ENCODE measurements around the gene DPP9. TPM values are rescaled to one million over a fixed set of nuclear protein-coding genes. Genes with fewer than 3 reads are reported as not detected.

Gene DPP9
- total RNA-seq, 1 experiment from 2014 or later: 129 TPM

- POLR2A ChIA-PET (ENCODE audit: unreplicated experiment): no interaction called here
- BruUV-seq (replicated peaks): no TSS peak
- H3K27ac ChIP-seq (ENCODE audit: low read length): no peak overlapping the region
These were observed 36.6 kb upstream of the DPP9 start for GRCh38 chr19:4760285-4760650.

DNA sequence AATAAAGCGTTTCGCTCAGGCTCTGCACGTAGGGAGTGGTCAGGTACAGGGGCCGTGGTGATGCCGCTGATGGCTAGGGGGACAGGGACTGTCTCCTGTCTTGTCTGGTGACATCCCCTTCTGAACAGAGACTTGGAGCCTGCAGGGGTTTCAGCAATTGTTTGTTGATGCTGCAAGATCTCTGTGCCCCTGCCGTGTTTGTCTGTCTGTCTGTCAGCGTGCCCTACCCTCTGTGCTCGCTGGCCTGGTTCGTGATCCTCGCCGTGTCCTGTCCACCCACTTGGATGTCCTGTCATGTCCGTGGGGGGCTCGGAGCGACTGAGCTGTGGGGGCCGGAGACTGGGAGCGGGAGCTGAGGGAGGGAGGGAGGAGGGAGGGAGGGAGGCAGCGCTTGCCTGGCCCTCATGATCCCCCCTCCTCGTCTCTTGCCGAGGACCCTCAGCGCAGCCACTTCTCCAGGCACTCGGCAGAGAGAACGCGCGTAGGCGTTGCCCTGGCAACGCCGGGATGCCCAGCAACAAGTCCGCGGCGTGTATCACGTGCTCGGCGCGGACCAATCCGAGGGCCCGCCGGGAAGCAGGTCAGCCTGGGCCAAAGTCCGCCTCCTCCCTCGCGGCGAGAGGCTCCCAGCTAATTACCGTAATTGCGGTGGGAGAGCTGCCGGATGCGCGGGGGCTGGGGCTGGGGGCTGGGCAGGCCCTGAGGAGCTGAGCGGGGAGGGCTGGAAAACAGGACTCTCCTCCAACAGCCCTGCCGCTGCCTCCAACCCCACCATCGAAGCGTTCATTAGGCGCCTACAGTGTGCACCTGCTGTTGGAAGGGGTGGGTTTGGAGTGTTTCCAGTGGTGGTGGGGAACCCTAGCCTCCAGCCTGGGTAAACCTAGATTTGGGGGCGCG is 36.0 kb upstream of the DPP9 start:
- DNase-seq (peak; percentile 79), ATAC-seq (peak; percentile 98)
- H3K36me3 ChIP-seq (ENCODE audit: low read depth, low read length): no peaks in the 10 kb centered on the region
- BruUV-seq (replicated peaks): no TSS peak
- no peaks in the 10 kb centered on the region for H3K79me2 ChIP-seq (ENCODE audit: low read length)
- peak overlapping the region; percentile 86 for H3K4me2 ChIP-seq (ENCODE audit: low read length)
- H3K9me2 ChIP-seq (replicated peaks; ENCODE audit: low read length): no peaks in the 10 kb centered on the region
- intact Hi-C loops (cut with micrococcal nuclease): no loop called here
- H2AFZ ChIP-seq (ENCODE audit: low read length): peak overlapping the region; percentile 78
- H3K4me1 ChIP-seq (ENCODE audit: insufficient read depth, low read length): peaks cover 6% of the 10 kb centered on the region
- H3K27ac ChIP-seq (ENCODE audit: low read length): no peak overlapping the region
- H3K4me3 ChIP-seq (ENCODE audit: low read length): peak overlapping the region; percentile 57; the same call in 1 of the 2 replicates
- TF ChIP-seq EZH2phosphoT487 (IDR thresholded peaks at IDR 0.05; ENCODE audit: borderline replicate concordance, low read length): no peak
- TF ChIP-seq CTCF (conservative IDR thresholded peaks at IDR 0.05; ENCODE audit: low read depth, low read length): no peak
- H3K9me3 ChIP-seq (ENCODE audit: low read length): no peaks in the 10 kb centered on the region
- H3F3A ChIP-seq (ENCODE audit: low read length, unreplicated experiment): no peaks in the 10 kb centered on the region
- no peaks in the 10 kb centered on the region for H4K20me1 ChIP-seq (ENCODE audit: low read length)
- ChIA-PET POLR2A (ENCODE audit: unreplicated experiment) (interaction anchor here (0.6 kb wide), 1 partner anchor 32 kb away, joined by 26 read pairs; the partner anchor contains the start of gene FEM1A), CTCF (interaction anchor here (0.7 kb wide), 1 partner anchor 43 kb away, joined by 3 read pairs; no protein-coding TSS in a partner anchor)
- no peak overlapping the region for H3K9ac ChIP-seq (ENCODE audit: low read length)
- H3K27me3 ChIP-seq (ENCODE audit: low read length): peaks cover 6% of the 10 kb centered on the region; the same call in 1 of the 2 replicates

More at GRCh38 chr19:4760285-4760650, 36.6 kb upstream of the DPP9 start:
- DNase-seq (no peak), ATAC-seq (no peak)
- no peaks in the 10 kb centered on the region for H3K36me3 ChIP-seq (ENCODE audit: low read depth, low read length)
- H4K20me1 ChIP-seq (ENCODE audit: low read length): no peaks in the 10 kb centered on the region
- intact Hi-C loops (cut with micrococcal nuclease): no loop called here
- peak overlapping the region; percentile 57; the same call in 1 of the 2 replicates for H3K4me3 ChIP-seq (ENCODE audit: low read length)
- CTCF ChIA-PET: no interaction called here
- H3K9me2 ChIP-seq (replicated peaks; ENCODE audit: low read length): no peaks in the 10 kb centered on the region
- no peaks in the 10 kb centered on the region for H3K79me2 ChIP-seq (ENCODE audit: low read length)
- no peak overlapping the region for H3K9ac ChIP-seq (ENCODE audit: low read length)
- H3K27me3 ChIP-seq (ENCODE audit: low read length): peaks cover 6% of the 10 kb centered on the region; the same call in 1 of the 2 replicates
- H3F3A ChIP-seq (ENCODE audit: low read length, unreplicated experiment): no peaks in the 10 kb centered on the region
- H3K4me1 ChIP-seq (ENCODE audit: insufficient read depth, low read length): peaks cover 6% of the 10 kb centered on the region
- H3K4me2 ChIP-seq (ENCODE audit: low read length): peak overlapping the region; percentile 86
- H2AFZ ChIP-seq (ENCODE audit: low read length): peak overlapping the region; percentile 78
- TF ChIP-seq EZH2phosphoT487 (IDR thresholded peaks at IDR 0.05; ENCODE audit: borderline replicate concordance, low read length) (no peak), CTCF (conservative IDR thresholded peaks at IDR 0.05; ENCODE audit: low read depth, low read length) (no peak), EZH2 (IDR thresholded peaks at IDR 0.05; ENCODE audit: low read length, unreplicated experiment) (no peak)
- H3K9me3 ChIP-seq (ENCODE audit: low read length): no peaks in the 10 kb centered on the region

DNA sequence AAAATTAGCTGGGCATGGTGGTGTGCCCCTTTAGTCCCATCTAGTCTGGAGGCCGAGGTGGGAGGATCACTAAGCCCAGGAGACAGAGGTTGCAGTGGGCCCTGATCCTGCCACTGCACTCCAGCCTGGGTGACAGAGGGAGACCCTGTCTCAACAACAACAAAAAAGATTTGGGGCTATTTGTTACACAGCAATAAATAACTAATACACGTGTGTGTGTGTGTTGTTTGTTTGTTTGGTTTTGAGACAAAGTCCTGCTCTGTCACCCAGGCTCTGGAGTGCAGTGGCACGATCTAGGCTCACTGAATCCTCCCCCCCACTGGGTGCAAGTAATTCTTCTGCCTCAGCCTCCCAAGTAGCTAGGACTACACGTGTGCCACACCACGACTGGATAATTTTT is 35.0 kb upstream of the DPP9 start:
- intact Hi-C loops (cut with micrococcal nuclease): no loop called here
- H3K36me3 ChIP-seq (ENCODE audit: low read depth, low read length): no peaks in the 10 kb centered on the region
- ATAC-seq (no peak), DNase-seq (no peak)
- no peaks in the 10 kb centered on the region for H3F3A ChIP-seq (ENCODE audit: low read length, unreplicated experiment)
- H3K9me2 ChIP-seq (replicated peaks; ENCODE audit: low read length): no peaks in the 10 kb centered on the region
- ChIA-PET POLR2A (ENCODE audit: unreplicated experiment) (interaction anchor here (0.6 kb wide), 1 partner anchor 33 kb away, joined by 26 read pairs; the partner anchor contains the start of gene FEM1A), CTCF (no interaction called here)
- no peak overlapping the region for H3K4me3 ChIP-seq (ENCODE audit: low read length)
- no peaks in the 10 kb centered on the region for H4K20me1 ChIP-seq (ENCODE audit: low read length)
- H3K79me2 ChIP-seq (ENCODE audit: low read length): no peaks in the 10 kb centered on the region
- no peaks in the 10 kb centered on the region for H3K9me3 ChIP-seq (ENCODE audit: low read length)
- TF ChIP-seq EZH2phosphoT487 (IDR thresholded peaks at IDR 0.05; ENCODE audit: borderline replicate concordance, low read length): no peak
- no peak for TF ChIP-seq CTCF (conservative IDR thresholded peaks at IDR 0.05; ENCODE audit: low read depth, low read length)
- H3K4me1 ChIP-seq (ENCODE audit: insufficient read depth, low read length): peaks cover 6% of the 10 kb centered on the region
- no peak overlapping the region for H3K9ac ChIP-seq (ENCODE audit: low read length)
- BruUV-seq (replicated peaks): no TSS peak
- H3K27me3 ChIP-seq (ENCODE audit: low read length): peaks cover 6% of the 10 kb centered on the region; the same call in 1 of the 2 replicates
- no peak overlapping the region for H2AFZ ChIP-seq (ENCODE audit: low read length)
- no peak overlapping the region for H3K4me2 ChIP-seq (ENCODE audit: low read length)
- H3K27ac ChIP-seq (ENCODE audit: low read length): no peak overlapping the region
